WERI-Rb-1 (cell line): ENCODE measurements around the gene ARHGAP24.

ENCODE experiments used
- DNase-seq: peaks from one replicate; pipeline ENCODE4 v3.0.0-alpha.2; 2020
- H3K27ac ChIP-seq: fragments of 250-450 bp; sonication (Bioruptor Pico); 2 replicates; pipeline ENCODE4 v1.5.1; 2020; ENCODE audit warnings: mild to moderate bottlenecking, moderate library complexity
- H3K27me3 ChIP-seq: fragments of 250-450 bp; sonication (Bioruptor Pico); 2 replicates; pipeline ENCODE4 v1.5.1; 2021; ENCODE audit warnings: mild to moderate bottlenecking, low read depth, moderate library complexity; ENCODE audit not compliant: insufficient read depth, severe bottlenecking
- H3K36me3 ChIP-seq: fragments of 250-450 bp; sonication (Bioruptor Pico); 2 replicates; pipeline ENCODE4 v1.5.1; 2020; ENCODE audit warnings: mild to moderate bottlenecking, moderate library complexity
- H3K4me3 ChIP-seq: 2 replicates; pipeline ENCODE4 v1.5.1; 2011; ENCODE audit warnings: low read depth, mild to moderate bottlenecking, control low read depth, low read length
- H3K9me3 ChIP-seq: fragments of 250-450 bp; sonication (Bioruptor Pico); 2 replicates; pipeline ENCODE4 v1.5.1; 2021; ENCODE audit warnings: mild to moderate bottlenecking, moderate library complexity; ENCODE audit not compliant: severe bottlenecking
- CTCF ChIP-seq: IDR thresholded peaks from 2 replicates; pipeline ENCODE4 v1.5.1; 2011; ENCODE audit warnings: low read depth, mild to moderate bottlenecking, control low read depth, inconsistent platforms, low read length

Gene ARHGAP24

GRCh38 chr4:85860066-85860740, 385.3 kb downstream of the ARHGAP24 start:
- H3K27me3 ChIP-seq, result no peaks in the 10 kb centered on the region
- TF ChIP-seq CTCF, result no peak
- H3K27ac ChIP-seq, result no peak overlapping the region
- DNase-seq, result no peak
- H3K36me3 ChIP-seq, result no peaks in the 10 kb centered on the region
- H3K9me3 ChIP-seq, result no peaks in the 10 kb centered on the region
- no peak overlapping the region for H3K4me3 ChIP-seq

GRCh38 chr4:85861064-85861765, 386.3 kb downstream of the ARHGAP24 start:
- no peak for TF ChIP-seq CTCF
- H3K9me3 ChIP-seq, result no peaks in the 10 kb centered on the region
- no peak for DNase-seq
- H3K36me3 ChIP-seq, result no peaks in the 10 kb centered on the region
- H3K27me3 ChIP-seq, result no peaks in the 10 kb centered on the region
- no peak overlapping the region for H3K4me3 ChIP-seq
- no peak overlapping the region for H3K27ac ChIP-seq

GRCh38 chr4:85862896-85863295, 387.9 kb downstream of the ARHGAP24 start:
- TF ChIP-seq CTCF, result no peak
- DNase-seq, result no peak
- Histone ChIP-seq H3K27ac (no peak overlapping the region), H3K27me3 (no peaks in the 10 kb centered on the region), H3K36me3 (no peaks in the 10 kb centered on the region), H3K4me3 (no peak overlapping the region), H3K9me3 (no peaks in the 10 kb centered on the region)

GRCh38 chr4:85864259-85865205, 389.6 kb downstream of the ARHGAP24 start:
- Histone ChIP-seq H3K4me3 (no peak overlapping the region), H3K27me3 (no peaks in the 10 kb centered on the region), H3K36me3 (no peaks in the 10 kb centered on the region), H3K9me3 (no peaks in the 10 kb centered on the region), H3K27ac (no peak overlapping the region)
- no peak for TF ChIP-seq CTCF
- DNase-seq, result no peak

- TF ChIP-seq CTCF, result no peak
- DNase-seq, result no peak
- Histone ChIP-seq H3K36me3 (no peaks in the 10 kb centered on the region), H3K4me3 (no peak overlapping the region), H3K9me3 (no peaks in the 10 kb centered on the region), H3K27me3 (no peaks in the 10 kb centered on the region), H3K27ac (no peak overlapping the region)
Observed at GRCh38 chr4:85865256-85865655, 390.3 kb downstream of the ARHGAP24 start.
